Activated CD4-positive, CD25-positive, alpha-beta regulatory T cell treated with anti-CD3 and anti-CD28 coated beads, Interleukin-2, amount 50 U/mL, for 72 hours (primary cell): ENCODE data around the gene ENTPD6.
"Not testable (repeated sequence)": the region's sequence is repeated elsewhere in the genome, so short reads cannot be mapped to it uniquely, and the experiment has no call there.

Experiments used
- DNase-seq: peaks from one replicate; pipeline ENCODE4 v3.0.0; 2021

Gene ENTPD6

DNA sequence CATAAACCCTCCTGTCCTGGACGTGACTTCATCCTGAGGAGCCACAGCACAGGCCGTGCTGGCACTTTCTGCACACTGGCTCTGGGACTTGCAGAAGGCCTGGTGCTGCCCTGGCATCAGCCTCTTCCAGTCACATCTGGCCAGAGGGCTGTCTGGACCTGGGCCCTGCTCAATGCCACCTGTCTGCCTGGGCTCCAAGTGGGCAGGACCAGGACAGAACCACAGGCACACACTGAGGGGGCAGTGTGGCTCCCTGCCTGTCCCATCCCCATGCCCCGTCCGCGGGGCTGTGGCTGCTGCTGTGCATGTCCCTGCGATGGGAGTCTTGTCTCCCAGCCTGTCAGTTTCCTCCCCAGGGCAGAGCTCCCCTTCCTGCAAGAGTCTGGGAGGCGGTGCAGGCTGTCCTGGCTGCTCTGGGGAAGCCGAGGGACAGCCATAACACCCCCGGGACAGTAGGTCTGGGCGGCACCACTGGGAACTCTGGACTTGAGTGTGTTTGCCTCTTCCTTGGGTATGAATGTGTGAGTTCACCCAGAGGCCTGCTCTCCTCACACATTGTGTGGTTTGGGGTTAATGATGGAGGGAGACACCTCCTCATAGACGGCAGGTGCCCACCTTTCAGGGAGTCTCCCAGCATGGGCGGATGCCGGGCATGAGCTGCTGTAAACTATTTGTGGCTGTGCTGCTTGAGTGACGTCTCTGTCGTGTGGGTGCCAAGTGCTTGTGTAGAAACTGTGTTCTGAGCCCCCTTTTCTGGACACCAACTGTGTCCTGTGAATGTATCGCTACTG lies 30.3 kb downstream of the ENTPD6 start:
- no peak for DNase-seq

DNA sequence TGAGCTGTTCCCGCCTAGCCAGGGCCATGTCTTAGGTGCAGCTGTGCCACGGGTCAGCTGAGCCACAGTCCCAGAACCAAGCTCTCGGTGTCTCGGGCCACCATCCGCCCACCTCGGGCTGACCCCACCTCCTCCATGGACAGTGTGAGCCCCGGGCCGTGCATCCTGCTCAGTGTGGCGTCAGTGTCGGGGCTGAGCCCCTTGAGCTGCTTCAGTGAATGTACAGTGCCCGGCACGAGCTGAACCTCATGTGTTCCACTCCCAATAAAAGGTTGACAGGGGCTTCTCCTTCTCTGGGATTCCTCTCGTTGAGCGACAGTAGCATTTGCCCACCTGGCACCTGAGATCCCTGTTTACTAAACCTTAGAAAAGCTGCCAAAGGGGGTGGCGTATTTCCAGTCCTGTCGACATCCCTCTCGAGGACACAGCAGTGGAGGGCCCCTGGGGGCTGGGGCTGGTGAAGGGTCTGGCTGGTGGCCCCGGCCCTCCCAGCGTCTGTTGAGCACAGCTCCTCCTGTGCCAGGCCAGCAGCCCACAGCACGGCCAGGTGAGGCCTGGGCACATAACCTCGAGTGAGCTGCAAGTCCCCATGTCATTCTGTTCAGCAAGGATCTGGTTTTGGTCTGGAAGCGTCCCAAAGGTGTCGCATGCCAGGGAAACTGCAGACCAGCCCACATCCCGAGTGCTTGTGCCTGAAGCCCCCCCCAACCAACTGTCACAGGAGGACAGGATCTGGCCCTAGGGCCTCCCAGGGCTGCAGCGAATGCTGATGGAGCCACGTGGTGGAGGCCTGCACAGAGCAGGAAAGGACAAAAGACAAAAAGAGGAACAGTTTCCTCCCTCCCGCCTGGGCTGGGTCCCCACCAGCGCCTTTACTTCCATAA lies 31.2 kb downstream of the ENTPD6 start:
- no peak for DNase-seq

DNA sequence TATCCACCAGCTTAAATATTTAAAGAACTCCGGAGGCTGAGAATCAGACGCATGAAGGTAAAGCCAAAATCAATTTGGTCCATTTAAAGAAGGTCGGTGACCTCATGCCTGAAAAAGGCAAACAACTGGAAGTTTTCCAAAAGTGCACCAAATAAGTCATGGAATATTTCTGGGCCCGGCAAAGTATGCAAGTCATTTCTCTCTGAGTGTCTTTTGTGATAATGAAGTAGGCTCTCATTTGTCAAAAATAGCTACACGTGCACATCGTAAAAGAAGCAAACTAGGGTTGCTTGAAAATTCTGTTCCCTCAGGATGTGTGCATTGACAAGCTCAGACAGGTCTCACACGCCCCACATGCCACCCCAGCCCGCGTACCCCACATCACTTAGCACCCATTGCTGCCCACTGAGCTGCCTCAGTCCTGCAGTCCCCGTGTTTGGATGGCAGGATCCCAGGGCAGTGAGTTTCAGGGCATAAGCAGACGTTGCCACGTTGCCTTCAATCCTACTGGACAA lies 31.9 kb downstream of the ENTPD6 start:
- no peak for DNase-seq

DNA sequence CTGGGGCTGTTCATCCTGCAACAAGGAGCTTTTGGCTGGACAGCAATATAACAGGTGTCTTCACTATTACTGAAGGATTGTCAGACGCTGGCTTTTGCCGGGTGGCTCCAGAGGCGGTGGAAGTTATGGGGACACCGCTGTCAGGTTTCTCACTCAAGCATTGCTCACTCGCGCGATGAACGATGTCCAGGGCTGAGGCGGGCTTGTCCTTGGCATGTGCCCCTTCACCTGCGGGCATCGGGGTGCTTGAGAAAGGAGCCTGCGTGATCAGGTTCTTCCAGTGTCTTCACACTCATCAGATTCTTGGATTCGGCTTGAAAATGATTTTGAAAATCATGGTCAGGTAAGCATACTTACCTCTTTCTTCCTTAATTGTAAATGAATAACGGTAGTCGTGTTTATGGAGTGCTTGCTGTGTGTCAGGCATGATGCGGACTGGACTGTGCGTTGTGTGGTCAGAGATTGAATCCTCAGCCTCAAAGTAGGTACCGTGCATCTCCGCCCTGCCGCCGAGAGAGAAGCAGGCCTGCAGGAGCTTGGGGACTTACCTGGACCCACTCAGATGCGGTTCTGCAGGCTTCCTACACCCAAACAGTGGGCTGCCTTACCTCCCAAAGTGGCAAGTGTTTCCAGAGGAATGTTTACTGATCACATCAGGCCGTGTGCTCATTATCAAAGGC lies 34.1 kb downstream of the ENTPD6 start:
- DNase-seq: no peak

DNA sequence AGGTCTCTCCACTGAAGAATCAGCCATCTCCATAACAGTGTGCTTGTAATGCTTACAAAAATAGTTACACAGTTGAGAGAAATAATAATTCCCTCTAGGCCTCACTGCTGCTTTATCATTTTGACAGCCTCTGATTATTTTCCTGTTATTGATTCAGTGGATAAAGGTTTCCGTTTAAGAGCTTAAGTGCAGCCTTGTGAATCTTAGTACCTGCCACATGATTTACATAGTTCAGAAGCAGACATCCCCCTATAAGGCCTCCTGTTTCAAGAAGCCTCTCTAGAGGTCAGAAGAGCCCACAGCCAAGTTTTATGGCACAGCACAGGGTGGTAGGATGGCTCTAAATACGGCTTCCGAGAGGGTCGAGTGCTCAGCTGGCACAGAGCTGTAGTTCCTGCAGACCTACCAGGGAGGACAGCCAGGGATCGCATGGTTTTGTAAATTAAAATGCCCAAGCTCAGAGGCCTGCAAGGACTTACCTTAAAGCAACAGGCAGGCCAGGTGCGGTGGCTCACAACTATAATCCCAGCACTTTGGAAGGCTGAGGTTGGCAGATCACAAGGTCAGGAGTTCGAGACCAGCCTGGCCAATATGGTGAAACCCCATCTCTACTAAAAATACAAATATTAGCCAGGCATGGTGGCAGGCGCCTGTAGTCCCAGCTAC lies 34.8 kb downstream of the ENTPD6 start:
- no peak for DNase-seq

DNA sequence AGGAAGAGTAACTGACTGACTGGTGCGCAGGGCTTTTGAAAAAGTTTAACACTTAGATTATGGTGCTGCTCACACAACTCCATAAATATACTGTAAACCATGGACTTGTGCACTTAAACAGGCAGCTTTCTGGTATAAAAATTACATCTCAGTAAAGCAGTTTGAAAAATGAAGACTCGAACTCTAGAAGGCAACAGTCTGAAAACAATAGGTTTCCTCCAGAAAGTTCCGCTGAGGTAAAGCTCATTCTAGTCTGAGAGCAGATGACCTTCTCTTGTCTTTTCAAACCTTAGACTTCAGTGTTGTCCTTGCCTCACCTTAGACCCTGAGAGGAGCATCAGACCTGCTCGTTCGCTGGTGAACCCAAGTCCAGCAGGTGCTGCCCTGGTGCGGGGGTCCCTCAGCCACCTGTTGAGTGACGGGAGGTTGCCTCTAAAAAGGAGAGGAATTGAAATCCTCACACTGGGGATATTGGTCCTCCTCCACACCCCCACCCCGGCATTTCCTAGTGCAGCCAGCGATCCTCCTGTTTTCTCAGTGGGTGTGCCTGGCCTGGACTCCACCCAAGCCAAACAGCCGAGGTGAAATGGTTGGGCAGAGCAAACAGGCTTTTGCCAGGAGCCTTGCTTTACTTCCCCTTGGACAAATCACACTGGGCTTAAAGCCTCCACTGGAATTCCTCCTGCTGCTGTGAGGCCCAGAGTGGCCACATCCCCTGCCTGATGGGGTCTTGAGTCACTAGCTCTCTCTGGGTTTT lies 37.7 kb downstream of the ENTPD6 start:
- DNase-seq: no peak

DNA sequence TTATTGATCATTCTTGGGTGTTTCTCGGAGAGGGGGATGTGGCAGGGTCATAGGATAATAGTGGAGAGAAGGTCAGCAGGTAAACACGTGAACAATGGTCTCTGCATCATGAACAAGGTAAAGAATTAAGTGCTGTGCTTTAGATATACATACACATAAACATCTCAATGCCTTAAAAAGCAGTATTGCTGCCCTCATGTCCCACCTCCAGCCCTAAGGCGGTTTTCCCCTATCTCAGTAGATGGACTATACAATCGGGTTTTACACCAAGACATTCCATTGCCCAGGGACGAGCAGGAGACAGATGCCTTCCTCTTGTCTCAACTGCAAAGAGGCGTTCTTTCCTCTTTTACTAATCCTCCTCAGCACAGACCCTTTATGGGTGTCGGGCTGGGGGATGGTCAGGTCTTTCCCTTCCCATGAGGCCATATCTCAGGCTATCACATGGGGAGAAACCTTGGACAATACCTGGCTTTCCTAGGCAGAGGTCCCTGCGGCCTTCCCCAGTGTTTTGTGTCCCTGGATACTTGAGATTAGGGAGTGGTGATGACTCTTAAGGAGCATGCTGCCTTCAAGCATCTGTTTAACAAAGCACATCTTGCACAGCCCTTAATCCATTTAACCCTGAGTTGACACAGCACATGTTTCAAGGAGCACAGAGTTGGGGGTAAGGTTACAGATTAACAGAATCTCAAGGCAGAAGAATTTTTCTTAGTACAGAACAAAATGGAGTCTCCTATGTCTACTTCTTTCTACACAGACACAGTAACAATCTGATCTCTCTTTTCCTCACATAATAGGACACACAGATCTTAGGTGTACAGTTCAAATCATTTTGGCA lies 38.7 kb downstream of the ENTPD6 start:
- DNase-seq: not testable (repeated sequence)

DNA sequence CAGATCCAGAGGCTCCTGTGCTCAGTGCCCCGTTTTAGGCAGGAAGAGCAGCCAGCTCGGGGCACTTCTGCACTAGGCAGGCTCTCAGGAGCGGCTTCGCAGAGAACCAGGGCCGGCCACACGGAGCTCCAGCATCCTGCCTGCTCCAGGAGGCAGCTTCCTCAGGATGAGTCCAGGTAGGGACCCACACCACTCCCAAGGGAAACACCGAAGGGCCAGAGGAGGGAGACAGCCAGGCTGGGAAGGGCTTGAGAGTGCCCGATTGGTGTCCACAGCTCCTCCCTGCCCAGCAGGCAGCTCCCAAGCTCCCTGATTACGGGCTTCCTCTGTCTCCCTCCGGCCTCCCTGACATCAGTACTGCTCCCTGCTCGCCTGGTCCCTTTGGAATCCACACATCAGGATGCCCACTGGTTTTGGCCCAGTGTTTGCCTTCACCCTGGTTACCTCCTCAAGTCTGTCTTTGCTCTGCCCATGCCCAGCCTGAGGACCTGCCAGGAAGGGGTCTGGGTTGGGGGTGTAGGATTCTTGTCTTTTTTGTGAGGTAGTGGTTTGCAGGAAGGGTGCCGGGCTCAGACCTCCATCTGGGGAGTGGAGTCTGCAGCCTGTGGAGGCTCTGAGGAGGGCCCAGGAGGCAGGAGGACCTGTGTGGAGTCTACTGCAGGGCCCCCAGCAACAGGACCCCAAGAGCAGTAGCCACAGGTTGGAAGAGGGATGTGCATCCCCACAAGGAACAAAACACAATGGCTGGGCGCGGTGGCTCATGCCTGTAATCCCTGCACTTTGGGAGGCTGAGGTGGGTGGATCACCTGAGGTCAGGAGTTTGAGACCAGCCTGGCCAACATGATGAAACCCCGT lies 41.2 kb downstream of the ENTPD6 start:
- DNase-seq: no peak

DNA sequence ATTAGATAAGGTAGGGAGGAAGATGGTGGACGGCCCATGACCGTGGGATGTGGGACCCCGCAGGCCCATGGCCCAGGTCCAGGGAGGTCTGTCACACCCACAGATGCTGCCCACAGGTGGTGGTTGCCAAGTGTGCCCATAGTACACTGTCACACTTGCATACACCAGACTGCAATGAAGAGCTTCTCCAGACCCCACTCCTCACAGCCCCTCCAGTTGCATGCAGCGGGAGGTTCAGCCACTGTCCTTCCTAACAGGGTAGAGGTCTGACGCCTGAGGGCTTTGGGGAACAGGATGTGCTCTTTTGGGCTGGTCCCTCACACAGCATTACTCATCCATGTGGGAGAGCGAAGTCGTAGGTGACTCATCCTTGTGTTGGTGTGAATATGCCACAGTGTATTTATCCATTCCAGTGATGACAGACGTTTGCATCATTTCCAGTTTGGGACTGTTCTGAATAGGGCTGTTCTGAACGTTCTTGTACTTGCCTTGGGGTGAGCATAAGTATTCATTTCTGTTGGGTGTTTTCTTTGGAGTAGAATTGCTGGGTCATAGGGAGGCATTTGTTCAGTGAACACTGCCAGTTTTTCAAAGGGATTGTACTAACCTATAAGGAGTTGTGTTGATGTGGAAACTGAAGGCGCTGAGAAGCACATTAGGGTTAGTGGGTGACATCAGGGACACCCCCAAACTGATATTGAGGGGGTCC lies 42.3 kb downstream of the ENTPD6 start:
- DNase-seq: peak; percentile 56

DNA sequence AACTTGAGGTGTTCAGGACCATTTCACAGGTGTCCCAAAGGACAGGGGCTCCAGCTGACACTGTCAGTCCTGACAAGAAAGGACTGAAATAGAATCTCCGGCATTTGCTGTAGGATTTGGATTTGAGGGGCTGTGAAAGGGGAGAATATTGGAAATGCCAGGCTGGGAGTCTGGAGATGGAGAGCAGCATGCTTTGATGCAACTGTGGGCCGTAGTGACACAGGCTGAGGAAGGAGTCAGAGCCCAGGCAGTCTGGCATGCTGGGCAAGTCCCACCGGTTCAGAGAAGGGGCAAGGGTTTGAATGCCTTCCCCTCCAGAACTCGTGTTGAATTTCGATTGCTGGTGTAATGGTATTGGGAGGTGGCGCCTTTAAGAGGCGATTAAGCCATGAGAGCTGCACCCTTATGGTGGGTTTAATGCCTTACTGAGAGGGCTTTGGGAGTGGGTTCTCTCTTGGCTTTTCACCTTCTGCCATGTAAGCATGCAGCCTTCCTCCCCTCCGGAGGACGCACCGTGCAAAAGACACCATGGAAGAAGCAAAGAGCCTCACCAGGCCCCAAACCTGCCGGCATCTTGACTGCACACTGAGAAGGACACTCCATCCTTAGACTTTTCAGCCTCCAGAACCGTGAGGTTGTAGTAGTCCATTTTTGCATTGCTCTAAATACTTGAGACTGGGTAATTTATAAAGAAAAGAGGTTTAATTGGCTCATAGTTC lies 43.0 kb downstream of the ENTPD6 start:
- DNase-seq: no peak

DNA sequence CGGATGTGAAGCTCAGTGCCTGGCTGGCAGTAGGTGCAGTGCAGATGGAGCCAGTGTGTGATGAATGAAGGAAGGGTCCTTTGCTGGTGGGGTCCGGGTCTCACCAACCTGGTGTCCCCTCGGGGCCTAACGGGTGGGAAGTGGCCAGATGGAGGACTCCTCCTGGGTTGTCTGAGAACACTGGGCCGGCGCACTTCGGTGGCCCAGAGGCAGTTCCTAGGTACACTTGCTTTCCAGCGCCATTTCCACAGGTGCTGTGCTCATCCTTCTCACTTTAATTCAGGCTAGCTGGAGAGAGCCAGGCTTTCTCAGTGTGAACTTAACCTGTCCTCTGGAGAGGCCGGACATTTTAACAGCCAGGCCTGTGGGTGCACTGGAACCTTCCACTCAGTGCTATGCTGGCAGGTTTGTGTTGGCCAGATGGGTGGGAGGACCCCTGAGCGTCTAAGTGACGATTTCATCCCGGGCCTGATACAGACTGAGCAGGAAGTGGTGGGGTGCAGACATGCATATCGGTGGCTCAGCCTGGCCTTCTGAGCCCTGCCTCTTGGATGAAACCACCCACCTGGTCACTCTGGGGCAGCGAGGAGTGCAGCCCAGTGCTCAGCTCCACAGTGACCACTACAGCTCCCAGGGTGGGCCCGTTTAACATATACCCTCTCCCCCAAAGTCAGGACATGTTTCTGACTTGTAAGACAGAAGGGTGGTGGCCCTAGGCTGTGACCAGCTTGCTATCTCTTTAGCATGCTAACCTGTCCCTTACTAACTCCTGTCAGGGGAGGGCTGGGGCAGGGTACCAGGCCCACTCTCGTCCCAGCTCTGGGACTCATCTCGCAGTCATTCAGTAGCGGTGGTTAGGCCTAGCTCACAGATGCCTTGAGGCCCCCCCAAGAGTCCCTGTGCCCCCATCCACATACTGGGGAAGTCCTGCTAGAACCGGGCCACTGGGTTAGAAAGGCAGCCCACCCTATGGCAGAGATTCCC lies 44.2 kb downstream of the ENTPD6 start:
- no peak for DNase-seq

DNA sequence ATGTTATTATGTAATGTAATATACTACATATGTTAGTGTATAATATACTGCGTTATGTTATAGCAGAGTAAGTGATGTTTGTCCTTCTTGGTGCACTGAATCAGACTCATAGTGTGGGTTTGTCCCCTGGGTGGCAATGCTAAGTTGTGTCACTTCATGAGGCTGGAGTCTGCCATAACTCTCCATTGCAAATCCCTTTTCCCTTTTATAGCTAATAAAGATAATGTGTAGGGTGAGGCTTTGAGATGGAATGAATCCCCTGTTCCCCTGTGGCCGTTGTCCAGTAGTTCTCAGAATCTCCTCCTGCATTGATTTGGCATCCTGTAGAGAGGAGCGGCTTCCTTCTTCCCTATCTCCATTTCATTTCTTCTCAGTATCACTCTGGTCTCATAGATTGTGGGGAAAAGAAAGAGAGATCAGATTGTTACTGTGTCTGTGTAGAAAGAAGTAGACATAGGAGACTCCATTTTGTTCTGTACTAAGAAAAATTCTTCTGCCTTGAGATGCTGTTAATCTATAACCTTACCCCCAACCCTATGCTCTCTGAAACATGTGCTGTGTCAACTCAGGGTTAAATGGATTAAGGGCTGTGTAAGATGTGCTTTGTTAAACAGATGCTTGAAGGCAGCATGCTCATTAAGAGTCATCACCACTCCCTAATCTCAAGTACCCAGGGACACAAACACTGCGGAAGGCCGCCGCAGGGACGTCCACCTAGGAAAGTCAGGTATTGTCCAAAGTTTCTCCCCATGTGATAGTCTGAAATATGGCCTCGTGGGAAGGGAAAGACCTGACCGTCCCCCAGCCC lies 45.5 kb downstream of the ENTPD6 start:
- not testable (repeated sequence) for DNase-seq

DNA sequence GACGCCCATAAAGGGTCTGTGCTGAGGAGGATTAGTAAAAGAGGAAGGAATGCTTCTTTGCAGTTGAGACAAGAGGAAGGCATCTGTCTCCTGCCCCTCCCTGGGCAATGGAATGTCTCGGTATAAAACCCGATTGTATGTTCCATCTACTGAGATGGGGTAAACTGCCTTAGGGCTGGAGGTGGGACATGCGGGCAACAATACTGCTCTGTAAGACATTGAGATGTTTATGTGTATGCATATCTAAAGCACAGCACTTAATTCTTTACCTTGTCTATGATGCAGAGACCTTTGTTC lies 46.1 kb downstream of the ENTPD6 start:
- not testable (repeated sequence) for DNase-seq

DNA sequence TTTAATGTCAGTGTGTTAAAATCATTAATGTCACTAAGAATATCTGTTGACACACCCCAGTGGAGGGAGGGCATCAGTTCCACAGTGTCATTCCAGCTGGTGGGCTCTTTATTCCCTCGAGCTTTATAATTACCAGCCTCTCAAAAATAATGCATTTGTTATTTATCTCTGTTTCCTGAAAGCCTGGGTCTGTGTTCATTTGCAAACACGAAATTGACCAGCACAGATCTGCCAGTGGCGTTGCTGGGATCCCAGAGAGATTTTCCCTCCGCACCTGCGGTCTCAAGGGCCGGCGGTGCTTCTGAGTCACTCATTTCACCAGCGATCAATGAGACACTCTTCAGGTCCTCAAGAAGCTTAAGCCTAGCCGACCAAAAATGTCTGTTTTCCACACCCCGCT lies 46.7 kb downstream of the ENTPD6 start:
- DNase-seq: no peak

DNA sequence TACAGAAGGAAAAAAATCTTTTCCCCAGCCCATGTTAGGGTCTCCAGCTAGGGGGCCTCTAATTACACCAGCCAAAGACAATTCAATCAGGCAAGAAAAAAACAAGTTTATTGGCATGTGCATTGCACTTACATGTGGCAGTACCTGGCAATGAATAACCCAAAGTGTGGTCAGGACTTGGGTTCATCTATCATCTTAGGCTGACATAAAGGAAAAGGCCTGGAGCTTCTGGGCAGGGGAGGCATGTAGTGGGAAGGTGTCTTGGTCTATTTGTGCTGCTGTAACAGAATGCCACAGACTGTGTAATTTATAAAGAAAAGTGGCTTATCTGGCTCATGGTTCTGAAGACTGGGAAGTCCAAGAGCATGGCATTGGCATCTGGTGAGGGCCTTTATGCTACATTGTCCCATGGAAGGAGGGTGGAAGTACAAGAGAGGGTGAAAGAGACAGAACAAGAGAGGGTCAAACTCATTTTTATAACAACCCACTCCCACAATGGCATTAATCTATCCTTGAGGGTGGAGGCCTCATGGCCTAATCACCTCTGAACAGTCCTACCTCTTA lies 48.0 kb downstream of the ENTPD6 start:
- DNase-seq: no peak

DNA sequence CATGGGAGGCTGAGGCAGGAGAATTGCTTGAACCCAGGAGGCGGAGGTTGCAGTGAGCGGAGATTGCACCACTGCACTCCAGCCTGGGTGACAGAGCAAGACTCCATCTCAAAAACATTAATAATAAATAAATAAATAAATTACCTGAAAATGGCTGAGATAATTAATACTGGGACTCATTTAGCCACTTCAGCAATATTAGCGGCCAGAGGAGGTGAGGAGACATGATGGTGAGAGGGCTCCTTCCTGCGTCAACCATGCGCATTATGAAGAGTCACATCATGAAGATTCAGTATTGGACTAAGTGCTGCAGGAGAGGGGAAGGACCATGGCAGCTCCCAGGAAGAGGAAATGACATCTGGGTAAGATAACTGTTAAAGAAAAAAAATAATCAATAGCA lies 49.5 kb downstream of the ENTPD6 start:
- DNase-seq: no peak
